ENCODE measurements around the gene SULT1A1.
"Not testable (repeated sequence)": the region's sequence is repeated elsewhere in the genome, so short reads cannot be mapped to it uniquely, and the experiment has no call there.

DNA sequence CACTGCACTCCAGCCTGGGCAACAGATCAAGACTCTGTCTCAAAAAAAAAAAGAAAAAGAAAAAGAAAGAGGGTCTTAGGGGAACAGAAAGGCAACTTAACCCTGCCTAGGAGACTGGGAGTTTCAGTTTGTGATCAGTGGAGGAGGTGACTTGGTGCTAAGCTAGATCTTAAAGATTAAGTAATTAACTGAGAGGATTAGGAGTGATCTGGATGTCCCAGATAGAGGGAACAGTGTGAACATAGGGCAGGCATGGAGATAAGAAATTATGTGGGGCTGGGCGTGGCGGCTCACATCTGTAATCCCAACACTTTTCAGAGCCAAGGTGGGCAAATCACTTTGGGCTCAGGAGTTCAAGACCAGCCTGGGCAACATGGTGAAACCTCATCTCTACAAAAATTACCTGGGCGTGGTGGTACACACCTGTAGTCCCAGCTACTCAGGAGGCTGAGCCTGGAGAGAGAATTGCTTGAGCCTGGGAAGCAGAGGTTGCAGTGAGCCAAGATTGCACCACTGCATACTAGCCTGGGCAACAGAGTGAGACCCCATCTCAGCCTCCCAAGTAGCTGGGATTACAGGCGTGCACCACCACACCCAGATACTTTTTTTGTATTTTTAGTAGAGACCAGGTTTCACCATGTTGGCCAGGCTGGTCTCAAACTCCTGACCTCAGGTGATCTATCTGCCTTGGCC, 43.5 kb downstream of the SULT1A1 start:
- not testable (repeated sequence) for TF ChIP-seq PATZ1 (tag by site-specific recombination; IDR thresholded peaks at IDR 0.05); ATF2 (tag by site-specific recombination; IDR thresholded peaks at IDR 0.05; ENCODE audit: low read depth); PRDM1 (tag by site-specific recombination; IDR thresholded peaks at IDR 0.05); MYNN (tag by site-specific recombination; IDR thresholded peaks at IDR 0.05; ENCODE audit: borderline replicate concordance); KLF16 (tag by site-specific recombination; IDR thresholded peaks at IDR 0.05); ZFHX2 (tag by site-specific recombination; conservative IDR thresholded peaks at IDR 0.05); ZNF23 (tag by site-specific recombination; IDR thresholded peaks at IDR 0.05; ENCODE audit: borderline replicate concordance); ZNF221 (tag by site-specific recombination; IDR thresholded peaks at IDR 0.05; ENCODE audit: borderline replicate concordance); ZBTB20 (tag by site-specific recombination; IDR thresholded peaks at IDR 0.05); ZNF16 (tag by site-specific recombination; IDR thresholded peaks at IDR 0.05; ENCODE audit: low read depth)
- TF ChIP-seq, protein P1, sequence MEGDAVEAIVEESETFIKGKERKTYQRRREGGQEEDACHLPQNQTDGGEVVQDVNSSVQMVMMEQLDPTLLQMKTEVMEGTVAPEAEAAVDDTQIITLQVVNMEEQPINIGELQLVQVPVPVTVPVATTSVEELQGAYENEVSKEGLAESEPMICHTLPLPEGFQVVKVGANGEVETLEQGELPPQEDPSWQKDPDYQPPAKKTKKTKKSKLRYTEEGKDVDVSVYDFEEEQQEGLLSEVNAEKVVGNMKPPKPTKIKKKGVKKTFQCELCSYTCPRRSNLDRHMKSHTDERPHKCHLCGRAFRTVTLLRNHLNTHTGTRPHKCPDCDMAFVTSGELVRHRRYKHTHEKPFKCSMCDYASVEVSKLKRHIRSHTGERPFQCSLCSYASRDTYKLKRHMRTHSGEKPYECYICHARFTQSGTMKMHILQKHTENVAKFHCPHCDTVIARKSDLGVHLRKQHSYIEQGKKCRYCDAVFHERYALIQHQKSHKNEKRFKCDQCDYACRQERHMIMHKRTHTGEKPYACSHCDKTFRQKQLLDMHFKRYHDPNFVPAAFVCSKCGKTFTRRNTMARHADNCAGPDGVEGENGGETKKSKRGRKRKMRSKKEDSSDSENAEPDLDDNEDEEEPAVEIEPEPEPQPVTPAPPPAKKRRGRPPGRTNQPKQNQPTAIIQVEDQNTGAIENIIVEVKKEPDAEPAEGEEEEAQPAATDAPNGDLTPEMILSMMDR (tag by site-specific recombination; IDR thresholded peaks at IDR 0.05) = not testable (repeated sequence)
- TF ChIP-seq, protein P2, sequence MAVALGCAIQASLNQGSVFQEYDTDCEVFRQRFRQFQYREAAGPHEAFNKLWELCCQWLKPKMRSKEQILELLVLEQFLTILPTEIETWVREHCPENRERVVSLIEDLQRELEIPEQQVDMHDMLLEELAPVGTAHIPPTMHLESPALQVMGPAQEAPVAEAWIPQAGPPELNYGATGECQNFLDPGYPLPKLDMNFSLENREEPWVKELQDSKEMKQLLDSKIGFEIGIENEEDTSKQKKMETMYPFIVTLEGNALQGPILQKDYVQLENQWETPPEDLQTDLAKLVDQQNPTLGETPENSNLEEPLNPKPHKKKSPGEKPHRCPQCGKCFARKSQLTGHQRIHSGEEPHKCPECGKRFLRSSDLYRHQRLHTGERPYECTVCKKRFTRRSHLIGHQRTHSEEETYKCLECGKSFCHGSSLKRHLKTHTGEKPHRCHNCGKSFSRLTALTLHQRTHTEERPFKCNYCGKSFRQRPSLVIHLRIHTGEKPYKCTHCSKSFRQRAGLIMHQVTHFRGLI (tag by site-specific recombination; IDR thresholded peaks at IDR 0.05) = not testable (repeated sequence)

Data from HEK293 (cell line).